GM18508 (cell line): Measurements from ENCODE around the gene NDUFB10.

Experiments used
- ATAC-seq: cut with Tn5 transposase; IDR thresholded peaks from one replicate; pipeline ENCODE4 v1.9.1; 2021; ENCODE audit warnings: moderate number of reproducible peaks; ENCODE audit not compliant: insufficient read depth, unreplicated experiment

Gene NDUFB10

DNA sequence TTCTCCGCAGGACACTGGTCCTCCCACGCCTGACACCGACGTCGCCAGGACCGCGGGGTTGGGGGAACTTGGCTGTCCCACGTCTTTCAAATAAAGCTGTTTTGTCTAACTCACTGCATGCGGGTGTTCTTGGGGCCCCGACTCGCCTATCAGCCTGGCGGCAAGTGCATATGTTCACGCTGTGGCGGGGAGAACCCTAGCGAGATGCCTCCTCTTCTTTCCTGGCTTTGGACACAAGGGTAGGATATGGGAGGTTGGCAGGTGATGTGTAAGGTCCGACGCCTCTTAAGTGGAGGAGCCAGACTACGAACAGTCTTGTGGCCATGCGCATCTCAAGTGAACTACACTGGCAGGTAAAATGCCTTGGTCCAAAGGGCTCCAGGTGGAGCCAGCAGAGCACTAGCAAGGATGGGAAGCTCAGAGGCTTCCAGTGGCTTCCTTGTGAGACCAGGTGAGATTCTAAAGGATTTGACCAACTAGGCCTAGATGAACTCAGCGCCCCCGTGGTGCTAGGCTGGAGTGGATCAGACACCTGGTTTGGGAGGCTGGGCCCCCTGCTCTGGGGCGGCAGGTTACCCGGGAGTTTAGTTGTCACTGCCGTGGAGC lies 6.2 kb downstream of the NDUFB10 start:
- no peak for ATAC-seq

DNA sequence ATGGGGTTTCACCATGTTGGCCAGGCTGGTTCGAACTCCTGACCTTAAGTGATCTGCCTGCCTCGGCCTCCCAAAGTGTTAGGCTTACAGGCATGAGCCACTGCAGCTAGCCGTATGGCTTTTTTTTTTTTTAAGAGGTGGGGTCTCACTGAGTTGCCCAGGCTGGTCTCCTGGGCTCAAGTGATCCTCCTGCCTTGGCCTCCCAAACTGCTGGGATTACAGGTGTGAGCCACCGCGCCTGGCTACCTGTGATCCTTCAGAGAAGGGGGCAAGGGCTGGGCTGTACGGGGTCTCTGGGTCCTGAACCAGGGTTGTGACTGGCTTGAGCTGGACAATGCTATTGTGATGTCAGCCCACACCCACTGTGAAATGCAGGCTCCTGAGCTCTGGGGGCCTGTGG lies 7.1 kb downstream of the NDUFB10 start, which contains the start of gene RNF151:
TSS of gene RNF151 (plus strand) at position 397 of the 400 bp plus-strand sequence. CDS start 26 bp downstream, outside the sequence.
- no peak for ATAC-seq

DNA sequence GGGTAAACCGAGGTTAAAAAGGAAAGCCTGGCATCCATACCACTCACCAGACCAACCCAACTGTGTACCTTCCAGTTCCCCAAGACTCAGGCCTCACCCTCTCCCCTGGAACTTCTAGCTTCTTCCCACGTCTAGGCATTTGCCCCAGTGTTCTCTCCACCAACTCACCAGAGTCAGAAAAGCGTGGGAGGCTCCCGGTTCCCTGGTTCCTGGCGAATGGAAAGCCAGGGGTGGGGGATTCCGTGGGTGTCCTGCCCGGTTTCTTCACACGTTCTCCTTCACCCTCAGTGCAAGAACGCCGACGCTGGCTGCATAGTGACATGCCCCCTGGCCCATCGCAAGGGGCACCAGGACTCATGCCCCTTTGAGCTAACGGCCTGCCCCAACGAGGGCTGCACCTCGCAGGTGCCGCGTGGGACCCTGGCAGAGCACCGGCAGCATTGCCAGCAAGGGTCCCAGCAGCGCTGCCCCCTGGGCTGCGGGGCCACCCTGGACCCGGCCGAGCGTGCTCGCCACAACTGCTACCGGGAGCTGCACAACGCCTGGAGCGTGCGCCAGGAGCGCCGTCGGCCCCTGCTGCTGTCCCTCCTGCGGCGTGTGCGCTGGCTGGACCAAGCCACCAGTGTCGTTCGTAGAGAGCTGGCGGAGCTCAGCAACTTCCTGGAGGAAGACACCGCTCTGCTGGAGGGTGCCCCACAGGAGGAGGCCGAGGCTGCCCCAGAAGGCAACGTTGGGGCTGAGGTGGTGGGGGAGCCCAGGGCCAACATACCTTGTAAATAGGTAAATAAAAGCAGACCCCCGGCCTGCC lies 9.0 kb downstream of the NDUFB10 start:
- no peak for ATAC-seq

GRCh38 chr16:1971796-1972489 lies 12.6 kb downstream of the NDUFB10 start, which contains the start of gene TBL3:
Gene TBL3, plus strand, starts transcription at chr16:1972053. Its CDS starts 112 bp downstream, at chr16:1972165.
- peak; percentile 37 for ATAC-seq

DNA sequence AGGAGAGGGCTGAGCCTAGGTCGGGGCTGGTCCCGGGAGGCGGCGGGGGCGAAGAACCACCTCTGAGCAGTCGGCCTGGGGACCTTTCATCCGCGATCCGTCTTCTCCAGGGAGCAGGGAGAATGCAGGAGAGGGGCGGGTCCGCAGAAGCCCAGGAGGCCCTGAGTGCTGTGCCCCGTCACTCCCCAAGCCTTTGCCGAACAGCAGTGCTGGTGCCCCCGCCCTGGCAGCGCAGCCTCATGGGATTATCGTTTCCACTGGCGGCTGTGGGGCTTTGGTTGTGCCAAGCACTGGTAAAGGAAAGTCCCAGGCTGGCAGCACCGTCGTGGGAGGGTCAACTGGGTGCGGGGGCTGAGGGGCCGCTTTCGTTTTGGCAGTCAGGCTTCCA lies 13.1 kb downstream of the NDUFB10 start:
- no peak for ATAC-seq

GRCh38 chr16:1973461-1974156 lies 14.3 kb downstream of the NDUFB10 start:
- no peak for ATAC-seq

- no peak for ATAC-seq
Observed at GRCh38 chr16:1974157-1975070, 15.1 kb downstream of the NDUFB10 start.

- no peak for ATAC-seq
Observed at GRCh38 chr16:1975432-1976215, 16.3 kb downstream of the NDUFB10 start.

GRCh38 chr16:1976216-1976520 lies 16.8 kb downstream of the NDUFB10 start:
- ATAC-seq: no peak

DNA sequence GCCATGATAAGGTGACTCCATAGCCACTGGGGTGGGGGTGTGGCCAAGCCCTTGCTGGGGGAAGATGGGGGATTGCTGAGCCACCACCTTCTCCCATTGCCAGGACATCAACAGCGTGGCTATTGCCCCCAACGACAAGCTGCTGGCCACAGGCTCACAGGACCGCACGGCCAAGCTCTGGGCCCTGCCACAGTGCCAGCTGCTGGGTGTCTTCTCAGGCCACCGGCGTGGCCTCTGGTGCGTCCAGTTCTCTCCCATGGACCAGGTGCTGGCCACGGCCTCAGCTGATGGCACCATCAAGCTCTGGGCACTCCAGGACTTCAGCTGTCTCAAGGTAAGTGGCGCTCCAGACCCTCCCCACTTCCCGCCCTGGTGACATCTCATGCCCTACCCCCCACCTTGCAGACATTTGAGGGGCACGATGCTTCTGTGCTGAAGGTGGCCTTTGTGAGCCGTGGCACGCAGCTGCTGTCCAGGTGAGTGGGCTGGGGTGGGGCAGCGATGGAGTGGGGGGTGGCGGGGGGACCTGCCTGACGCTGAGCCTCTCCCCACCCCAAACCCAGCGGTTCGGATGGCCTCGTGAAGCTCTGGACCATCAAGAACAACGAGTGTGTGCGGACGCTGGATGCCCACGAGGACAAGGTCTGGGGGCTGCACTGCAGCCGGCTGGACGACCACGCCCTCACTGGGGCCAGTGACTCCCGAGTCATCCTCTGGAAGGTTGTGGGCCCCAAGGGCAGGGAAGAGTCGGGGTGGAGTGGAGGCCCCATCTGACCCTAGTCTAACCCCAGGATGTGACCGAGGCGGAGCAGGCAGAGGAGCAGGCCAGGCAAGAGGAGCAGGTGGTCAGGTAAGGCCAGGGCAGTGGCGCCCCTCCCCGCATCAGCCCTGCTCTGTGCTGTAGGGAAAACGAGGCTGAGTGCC lies 17.9 kb downstream of the NDUFB10 start:
- no peak for ATAC-seq

- no peak for ATAC-seq
Observed at GRCh38 chr16:1977875-1978268, 18.5 kb downstream of the NDUFB10 start.

DNA sequence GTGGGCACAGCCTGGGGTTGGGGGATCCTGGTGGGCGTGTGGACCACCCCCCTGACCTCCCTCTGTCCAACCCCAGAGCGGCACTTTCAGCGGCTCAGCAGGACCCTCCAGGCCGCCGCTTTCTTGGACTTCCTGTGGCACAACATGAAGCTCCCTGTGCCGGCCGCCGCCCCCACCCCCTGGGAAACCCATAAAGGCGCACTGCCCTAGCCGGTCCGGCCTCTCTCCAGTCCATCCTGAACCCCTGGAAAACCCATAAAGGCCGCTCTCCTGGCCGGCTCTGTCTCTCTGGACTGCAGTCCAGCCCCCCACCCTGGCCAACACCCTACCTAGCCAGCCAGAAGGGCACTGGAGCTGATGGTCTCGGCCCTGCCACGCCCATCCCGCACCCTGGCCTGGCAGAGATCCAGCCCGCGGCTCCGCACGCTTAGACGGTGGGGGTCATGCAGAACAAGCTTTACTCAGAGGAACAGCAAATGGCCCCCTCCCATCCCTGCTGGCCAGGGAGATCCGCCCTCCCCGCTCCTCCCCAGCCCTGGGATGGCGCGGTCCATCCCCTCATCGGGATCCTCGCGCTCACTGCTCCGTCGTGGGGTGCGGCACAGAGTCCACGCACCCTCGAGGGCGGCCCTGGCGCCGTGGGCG lies 19.3 kb downstream of the NDUFB10 start:
- ATAC-seq: no peak

DNA sequence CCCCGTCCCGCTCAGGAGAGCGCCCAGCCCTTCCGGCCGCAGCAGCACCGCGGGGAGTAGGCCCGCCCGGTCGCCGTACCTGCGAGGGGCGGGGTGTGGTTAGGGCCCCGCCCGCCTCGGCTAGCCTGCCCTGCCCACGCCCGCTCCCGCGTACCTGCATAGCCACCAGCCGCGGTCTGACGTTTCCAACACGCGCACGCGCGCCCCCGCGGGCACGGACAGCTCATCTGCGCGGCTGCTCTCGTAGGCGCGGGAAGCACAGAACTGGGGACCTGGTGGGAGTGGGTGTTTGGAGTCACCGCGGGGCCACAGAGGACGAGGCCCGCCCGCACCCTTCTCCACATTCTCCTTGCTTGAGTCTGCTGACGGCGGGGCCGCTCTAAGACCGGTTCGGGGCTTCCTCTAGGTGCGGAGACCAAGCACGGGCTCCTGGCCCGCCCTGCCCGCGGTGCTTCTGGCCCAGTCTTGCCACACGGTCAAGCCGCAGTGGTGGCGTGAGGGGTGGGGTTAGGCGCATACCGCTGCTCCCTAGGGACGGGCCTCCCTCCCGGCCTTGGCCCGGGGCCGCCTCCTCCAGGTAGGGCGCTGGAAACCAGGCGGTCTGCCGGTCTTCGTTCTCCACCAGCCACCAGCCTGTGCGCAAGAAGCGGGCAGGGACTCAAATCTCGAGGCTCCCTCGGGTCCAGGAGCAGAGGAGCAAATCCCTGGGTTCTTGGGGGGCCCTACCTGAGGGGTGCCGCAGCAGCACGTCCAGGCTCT lies 20.1 kb downstream of the NDUFB10 start:
- ATAC-seq: no peak

DNA sequence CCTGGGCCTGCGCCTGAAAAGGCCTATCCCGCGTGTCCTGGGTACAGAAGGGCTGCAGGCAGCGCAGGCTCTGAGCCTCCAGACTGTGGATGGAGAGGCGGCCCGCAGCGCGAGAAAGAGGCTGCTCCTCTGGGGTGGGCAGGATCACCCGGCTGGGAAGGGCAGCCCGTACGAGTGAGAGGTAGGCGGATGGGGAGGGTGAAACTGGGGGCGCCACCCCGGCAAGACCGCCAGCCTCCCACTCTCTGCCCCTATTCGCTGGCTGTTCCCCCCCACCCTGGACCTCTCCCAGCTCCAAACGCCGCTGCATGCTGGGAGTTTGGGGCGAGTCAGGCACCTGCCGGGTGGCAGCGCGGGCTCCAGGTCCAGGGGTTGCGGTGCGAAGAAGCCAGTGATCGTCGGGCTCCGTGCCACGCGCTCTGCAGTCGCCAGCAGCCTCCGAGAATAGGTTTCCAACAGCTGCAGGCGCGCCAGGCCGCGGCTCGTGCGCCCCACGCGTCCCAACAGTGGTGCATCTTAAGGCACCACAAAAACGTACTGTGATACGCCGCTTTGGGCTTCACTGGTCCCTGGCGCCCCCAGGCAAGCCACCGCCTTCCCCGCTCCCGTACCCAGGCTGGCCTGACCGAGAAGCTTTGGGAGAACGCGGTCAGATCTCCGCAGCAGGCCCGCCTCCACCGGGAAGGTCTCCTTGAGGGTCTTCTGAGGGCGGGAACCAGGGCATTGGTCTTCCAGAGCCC lies 20.9 kb downstream of the NDUFB10 start:
- ATAC-seq: no peak

DNA sequence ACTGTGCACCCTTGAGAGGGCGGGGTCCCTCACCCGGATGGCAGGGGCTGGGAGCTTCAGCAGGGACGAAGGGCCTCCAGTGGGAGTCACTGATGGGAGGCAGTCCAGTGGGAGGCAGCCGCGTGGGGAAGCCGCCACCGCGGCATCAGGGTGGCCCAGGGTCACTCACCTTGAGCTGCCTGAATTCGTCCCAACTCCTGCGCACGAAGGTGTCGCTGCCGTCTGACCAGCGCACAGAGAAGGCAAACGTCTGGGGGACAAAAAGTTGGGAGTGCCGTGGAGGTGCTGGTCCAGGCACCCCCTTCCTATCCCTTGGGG lies 21.4 kb downstream of the NDUFB10 start:
- no peak for ATAC-seq

GRCh38 chr16:1981398-1981836 lies 22.1 kb downstream of the NDUFB10 start, which contains the start of gene NOXO1:
Gene NOXO1, minus strand, starts transcription at chr16:1981469. Its CDS starts 290 bp downstream, at chr16:1981179.
- no peak for ATAC-seq
